Breast epithelium (tissue), 4 donors: ENCODE measurements around the gene CACHD1. TPM values are rescaled to one million over a fixed set of nuclear protein-coding genes. Genes with fewer than 3 reads are reported as not detected.

Experiments
- DNase-seq, 2 donors: peaks; one replicate each; pipeline ENCODE4 v3.0.0-alpha.2; 2019; ENCODE audit warnings: low spot score in 2 of 2
- H3K27ac ChIP-seq, 2 donors: fragments of 200-600 bp; sonication (generic) in 1 of 2; one replicate each; pipeline ENCODE4 v1.5.1; 2016 to 2019; ENCODE audit warnings: mild to moderate bottlenecking in 1 of 2
- H3K27me3 ChIP-seq, 2 donors: fragments of 200-600 bp; sonication (generic) in 1 of 2; one replicate each; pipeline versions ENCODE4 v1.5.1 to v1.6.0; 2017 to 2019; ENCODE audit warnings: control low read depth in 1 of 2, mild to moderate bottlenecking in 1 of 2
- H3K36me3 ChIP-seq: fragments of 200-600 bp; one replicate; pipeline ENCODE4 v1.5.1; 2019
- H3K4me1 ChIP-seq, 2 donors: fragments of 200-600 bp; sonication (generic); one replicate each; pipeline ENCODE4 v1.5.1; 2016 to 2019; ENCODE audit warnings: control low read depth in 1 of 2
- H3K4me3 ChIP-seq, 3 donors: fragments of 200-600 bp; sonication (generic); 1 replicate in 2 of 3; 2 replicates in 1 of 3; pipeline ENCODE4 v1.5.1; 2016 to 2019; ENCODE audit warnings: mild to moderate bottlenecking in 3 of 3, moderate library complexity in 2 of 3
- H3K9me3 ChIP-seq, 2 donors: fragments of 200-600 bp; sonication (generic) in 1 of 2; one replicate each; pipeline ENCODE4 v1.5.1; 2016 to 2019; ENCODE audit warnings: control low read depth in 1 of 2
- POLR2A ChIP-seq: fragments of 450-650 bp; IDR thresholded peaks from one replicate; pipeline ENCODE4 v1.6.1; 2016; ENCODE audit warnings: antibody characterized with exemption, mild to moderate bottlenecking, moderate library complexity
- POLR2AphosphoS5 ChIP-seq, 3 donors: sonication (generic); formaldehyde crosslinking; IDR thresholded peaks; one replicate each; pipeline ENCODE4 v1.6.1; 2017; ENCODE audit warnings: antibody characterized with exemption in 3 of 3
- intact Hi-C: fragments of 100-400 bp; cut with DNase I; formaldehyde crosslinking; loops from one replicate; pipeline ENCODE4 v1.15.1; 2023; ENCODE audit warnings: low total_unique reads
- total RNA-seq, 3 donors: library from RNA; depleted of rRNA; stranded (reverse); fragments of >200 nt; gene quantifications; one replicate each; pipeline ENCODE4 v1.1.0, GENCODE V29; 2016
- TF ChIP-seq, protein P1 (sequence below), 3 donors: fragments of 450-650 bp; IDR thresholded peaks; one replicate each; pipeline ENCODE4 v1.5.1; 2016 to 2017; ENCODE audit warnings: antibody characterized with exemption in 3 of 3, mild to moderate bottlenecking in 3 of 3, moderate library complexity in 3 of 3

The CACHD1 gene
- total RNA-seq, 3 donors from 2014 or later = 21.6 to 31.9 (median 25.3) TPM

DNA sequence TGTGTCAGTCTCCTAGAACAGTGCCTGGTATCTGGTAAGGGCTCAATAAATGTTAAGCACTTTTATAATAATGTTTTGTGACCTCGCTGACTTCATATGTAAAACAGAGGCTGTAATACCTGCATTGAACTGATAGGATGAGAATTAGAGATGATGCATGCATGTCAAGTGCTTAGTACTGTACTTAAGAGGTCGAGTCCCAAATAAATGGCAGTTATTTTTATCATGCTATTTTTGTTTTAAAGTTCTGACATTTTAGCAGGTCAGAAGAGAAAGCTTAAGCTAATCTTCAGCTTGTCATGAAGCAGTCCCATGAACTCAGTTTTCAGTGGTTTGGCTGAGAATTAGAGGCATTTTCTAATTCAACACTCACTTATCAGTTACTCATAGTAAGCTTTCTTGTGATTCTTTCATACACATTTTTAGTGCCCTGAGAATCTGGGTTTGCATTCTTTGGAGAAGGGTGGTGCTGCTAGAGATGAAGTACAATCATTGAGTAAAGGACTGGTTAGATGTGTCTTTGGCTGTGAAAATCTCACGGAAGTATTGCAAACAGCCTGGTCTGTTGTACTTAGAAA, 199.3 kb downstream of the CACHD1 start:
- peaks cover 6% of the 10 kb centered on the region for H3K36me3 ChIP-seq
- intact Hi-C loops = no loop called here
- TF ChIP-seq POLR2A (no peak), POLR2AphosphoS5 (IDR thresholded peaks at IDR 0.05) (no peak)
- TF ChIP-seq, protein P1, sequence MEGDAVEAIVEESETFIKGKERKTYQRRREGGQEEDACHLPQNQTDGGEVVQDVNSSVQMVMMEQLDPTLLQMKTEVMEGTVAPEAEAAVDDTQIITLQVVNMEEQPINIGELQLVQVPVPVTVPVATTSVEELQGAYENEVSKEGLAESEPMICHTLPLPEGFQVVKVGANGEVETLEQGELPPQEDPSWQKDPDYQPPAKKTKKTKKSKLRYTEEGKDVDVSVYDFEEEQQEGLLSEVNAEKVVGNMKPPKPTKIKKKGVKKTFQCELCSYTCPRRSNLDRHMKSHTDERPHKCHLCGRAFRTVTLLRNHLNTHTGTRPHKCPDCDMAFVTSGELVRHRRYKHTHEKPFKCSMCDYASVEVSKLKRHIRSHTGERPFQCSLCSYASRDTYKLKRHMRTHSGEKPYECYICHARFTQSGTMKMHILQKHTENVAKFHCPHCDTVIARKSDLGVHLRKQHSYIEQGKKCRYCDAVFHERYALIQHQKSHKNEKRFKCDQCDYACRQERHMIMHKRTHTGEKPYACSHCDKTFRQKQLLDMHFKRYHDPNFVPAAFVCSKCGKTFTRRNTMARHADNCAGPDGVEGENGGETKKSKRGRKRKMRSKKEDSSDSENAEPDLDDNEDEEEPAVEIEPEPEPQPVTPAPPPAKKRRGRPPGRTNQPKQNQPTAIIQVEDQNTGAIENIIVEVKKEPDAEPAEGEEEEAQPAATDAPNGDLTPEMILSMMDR (IDR thresholded peaks at IDR 0.05) = no peak

DNA sequence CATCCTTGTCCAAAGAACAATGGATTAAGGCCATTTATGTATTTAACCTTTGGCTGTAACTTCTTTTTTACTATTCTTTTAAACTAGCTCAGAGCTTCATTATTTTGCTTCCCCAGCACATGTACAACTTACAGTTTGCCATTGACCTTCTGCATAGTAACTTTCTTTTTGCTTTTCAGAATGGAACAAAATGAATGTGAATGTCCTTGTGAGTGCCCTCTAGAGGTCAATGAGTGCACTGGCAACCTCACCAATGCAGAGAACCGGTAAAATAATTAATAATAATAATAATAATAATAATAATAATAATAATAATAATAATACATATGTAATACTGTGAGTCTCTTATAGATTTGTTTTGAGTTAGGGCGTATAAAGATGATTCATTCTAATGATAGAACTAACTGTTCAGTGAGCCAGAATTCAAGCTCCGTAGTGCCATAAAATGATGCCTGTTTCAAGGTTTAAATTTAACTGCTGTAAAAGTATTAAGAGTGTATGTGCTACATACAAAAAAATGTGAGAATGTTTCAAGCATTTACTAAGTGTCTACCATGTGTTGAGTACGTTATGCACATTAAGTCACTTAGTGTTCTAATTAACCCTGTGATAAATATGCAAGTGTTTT, 205.9 kb downstream of the CACHD1 start:
- Histone ChIP-seq H3K9me3 (no peaks in the 10 kb centered on the region), H3K27ac (no peak overlapping the region), H3K4me1 (no peaks in the 10 kb centered on the region), H3K27me3 (no peaks in the 10 kb centered on the region), H3K36me3 (peaks cover 6% of the 10 kb centered on the region), H3K4me3 (no peak overlapping the region)
- DNase-seq = no peak
- TF ChIP-seq POLR2A = no peak
- TF ChIP-seq, protein P1 (IDR thresholded peaks at IDR 0.05) = peak in 2 of 3 donors; percentile 16 to 40
- intact Hi-C loops = no loop called here

More for the DNA sequence above, 199.3 kb downstream of the CACHD1 start:
- no peaks in the 10 kb centered on the region for H3K4me1 ChIP-seq
- no peak overlapping the region for H3K27ac ChIP-seq
- no peaks in the 10 kb centered on the region for H3K9me3 ChIP-seq
- H3K27me3 ChIP-seq = no peaks in the 10 kb centered on the region
- DNase-seq = no peak
- H3K4me3 ChIP-seq = no peak overlapping the region

DNA sequence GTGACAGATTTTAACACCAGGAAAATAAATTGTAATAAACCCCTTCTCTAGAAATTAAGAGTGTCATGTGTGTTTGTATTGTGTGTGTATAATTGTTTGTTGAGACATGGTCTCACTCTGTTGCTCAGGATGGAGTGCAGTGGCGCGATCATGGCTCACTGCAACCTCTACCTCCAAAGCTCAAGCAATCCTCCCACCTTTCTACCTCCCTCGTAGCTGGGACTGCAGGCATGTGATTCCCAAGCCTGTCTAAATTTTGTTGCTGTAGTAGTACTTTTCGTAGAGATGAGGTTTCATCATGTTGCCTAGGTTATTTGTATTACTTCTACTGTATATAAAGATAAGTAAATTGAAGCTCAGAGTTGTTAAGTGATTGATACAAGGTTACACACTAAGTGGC, 206.5 kb downstream of the CACHD1 start:
- DNase-seq = no peak
- peaks cover 6% of the 10 kb centered on the region for H3K36me3 ChIP-seq
- intact Hi-C loops = no loop called here
- no peak overlapping the region for H3K27ac ChIP-seq
- H3K9me3 ChIP-seq = no peaks in the 10 kb centered on the region
- no peak overlapping the region for H3K4me3 ChIP-seq
- H3K27me3 ChIP-seq = no peaks in the 10 kb centered on the region
- TF ChIP-seq POLR2A (no peak), POLR2AphosphoS5 (IDR thresholded peaks at IDR 0.05) (no peak)
- TF ChIP-seq, protein P1 (IDR thresholded peaks at IDR 0.05) = no peak
- no peaks in the 10 kb centered on the region for H3K4me1 ChIP-seq

GRCh38 chr1:64677532-64677931, 207.6 kb downstream of the CACHD1 start:
- TF ChIP-seq, protein P1 (IDR thresholded peaks at IDR 0.05) = no peak
- no peak for TF ChIP-seq POLR2AphosphoS5 (IDR thresholded peaks at IDR 0.05)
- TF ChIP-seq POLR2A = no peak
- no peaks in the 10 kb centered on the region for H3K27me3 ChIP-seq
- no peaks in the 10 kb centered on the region for H3K4me1 ChIP-seq
- DNase-seq = no peak
- no peak overlapping the region for H3K4me3 ChIP-seq
- no peak overlapping the region for H3K27ac ChIP-seq
- intact Hi-C loops = no loop called here
- peaks cover under 1% of the 10 kb centered on the region for H3K36me3 ChIP-seq
- H3K9me3 ChIP-seq = no peaks in the 10 kb centered on the region

GRCh38 chr1:64678366-64678765, 208.4 kb downstream of the CACHD1 start:
- H3K4me3 ChIP-seq = no peak overlapping the region
- DNase-seq = no peak
- no peaks in the 10 kb centered on the region for H3K27me3 ChIP-seq
- H3K27ac ChIP-seq = no peak overlapping the region
- TF ChIP-seq POLR2A (no peak), POLR2AphosphoS5 (IDR thresholded peaks at IDR 0.05) (no peak)
- TF ChIP-seq, protein P1 (IDR thresholded peaks at IDR 0.05) = no peak
- H3K9me3 ChIP-seq = no peaks in the 10 kb centered on the region
- H3K36me3 ChIP-seq = no peaks in the 10 kb centered on the region
- no peaks in the 10 kb centered on the region for H3K4me1 ChIP-seq
- intact Hi-C loops = no loop called here
